ENCODE measurements around the gene NCBP2L. TPM values are rescaled to one million over a fixed set of nuclear protein-coding genes. Genes with fewer than 3 reads are reported as not detected.
A peak's percentile ranks its signal among the peaks of the same experiment; 100 is the strongest.

Gene NCBP2L
- total and polyA plus RNA-seq, 2 of the 8 experiments (the other 6 are each of a cell fraction or from before 2014, with no cell fraction given) = not detected

- no peak overlapping the region for H3K23ac ChIP-seq (ENCODE audit: insufficient read length)
- CTCF ChIA-PET (ENCODE audit: partially characterized antibody) = interaction anchor here (0.7 to 4.7 kb wide), 15 partner anchors 8 to 75 kb away, joined by 3 to 50 read pairs (median 4); partner anchors contain the start of gene TSC22D3
- no peak for FAIRE-seq
Measured at GRCh38 chrX:107729558-107730297, 47.8 kb upstream of the NCBP2L start.

More at GRCh38 chrX:107729558-107730297, 47.8 kb upstream of the NCBP2L start:
- no peak overlapping the region for H2BK120ac ChIP-seq (replicated peaks; ENCODE audit: low read depth, low read length)
- no peaks in the 10 kb centered on the region for H4K20me1 ChIP-seq (replicated peaks in 1 of 2; ENCODE audit: control insufficient read depth in 1 of 2, insufficient read depth in 2 of 2, low read length in 2 of 2)
- no peak overlapping the region for H4K8ac ChIP-seq (ENCODE audit: extremely low read depth, insufficient read depth, low read length)
- no peak overlapping the region for H2BK15ac ChIP-seq (ENCODE audit: low read length)
- no peak overlapping the region for H2AK5ac ChIP-seq (ENCODE audit: low read depth, low read length)
- H2BK5ac ChIP-seq (ENCODE audit: low read depth, low read length) = no peak overlapping the region
- H2BK20ac ChIP-seq (ENCODE audit: low read length) = no peak overlapping the region
- no peak overlapping the region for H3K14ac ChIP-seq (ENCODE audit: insufficient read length)
- no peak overlapping the region for H3K4ac ChIP-seq (replicated peaks; ENCODE audit: insufficient read length, low read depth, low read length)
- no peaks in the 10 kb centered on the region for H3K79me1 ChIP-seq (ENCODE audit: low read depth, low read length)
- H2AFZ ChIP-seq (ENCODE audit: low read length) = no peak overlapping the region
- no peak overlapping the region for H3K27ac ChIP-seq (ENCODE audit: low read depth, low read length)
- H4K5ac ChIP-seq (ENCODE audit: insufficient read length, low read depth, low read length) = no peak overlapping the region
- no peaks in the 10 kb centered on the region for H3K79me2 ChIP-seq (ENCODE audit: control insufficient read depth in 1 of 2, insufficient read depth in 2 of 2, low read length in 2 of 2)
- 85% methylated on average over 8 of the region's 8 CpGs; no CpG with 5 or more reads in 1 of the 2 experiments for WGBS, 2 experiments (ENCODE audit: extremely low coverage in 1 of 2, insufficient coverage in 1 of 2, insufficient read length in 1 of 2, insufficient replicate concordance in 2 of 2, low coverage in 1 of 2, low lambda C conversion rate in 2 of 2, missing lambda C conversion rate in 1 of 2)
- peaks cover 0 to 17% (median 11%) of the 10 kb centered on the region in 4 experiments; a peak in 5 of 7 replicates for H3K4me1 ChIP-seq (replicated peaks in 1 of 4; ENCODE audit: control insufficient read depth in 3 of 4, insufficient read depth in 4 of 4, low read length in 3 of 4)
- no peaks in the 10 kb centered on the region for H3K36me3 ChIP-seq (ENCODE audit: control insufficient read depth in 2 of 4, insufficient read depth in 4 of 4, low read length in 3 of 4)
- H3K27me3 ChIP-seq (replicated peaks in 1 of 4; ENCODE audit: control insufficient read depth in 3 of 4, extremely low read depth in 1 of 4, insufficient read depth in 3 of 4, low read length in 3 of 4) = no peaks in the 10 kb centered on the region
- POLR2A ChIA-PET (ENCODE audit: partially characterized antibody) = interaction anchor here (1.3 to 4.7 kb wide), 2 partner anchors 13 to 21 kb away, joined by 3 to 51 read pairs; no protein-coding TSS in a partner anchor
- no peak overlapping the region; a peak in 1 of 4 replicates for H3K4me2 ChIP-seq (ENCODE audit: insufficient read depth in 1 of 2, low read depth in 2 of 2, low read length in 2 of 2)
- H3K23me2 ChIP-seq (ENCODE audit: low read depth, low read length) = no peaks in the 10 kb centered on the region
- DNase-seq (ENCODE audit: low read depth in 1 of 2, low spot score in 2 of 2) = no peak
- H3K56ac ChIP-seq (replicated peaks; ENCODE audit: insufficient read length, low read depth, low read length) = no peak overlapping the region
- H4K91ac ChIP-seq (replicated peaks; ENCODE audit: insufficient read length, low read length) = no peak overlapping the region
- H3K4me3 ChIP-seq (ENCODE audit: extremely low read depth in 1 of 4, insufficient read depth in 2 of 4, low read depth in 3 of 4, low read length in 4 of 4) = no peak overlapping the region
- no peak overlapping the region for H2BK12ac ChIP-seq (ENCODE audit: low read depth, low read length)
- TF ChIP-seq HDAC2 (IDR thresholded peaks at IDR 0.05; ENCODE audit: borderline replicate concordance in 1 of 2, low read depth in 2 of 2, low read length in 2 of 2) = peak in 1 of 2 experiments; percentile 52; a peak in 1 of 4 replicates
- TF ChIP-seq RAD21 (IDR thresholded peaks at IDR 0.05 in 1 of 2, conservative IDR thresholded peaks at IDR 0.05 in 1 of 2; ENCODE audit: low read depth in 2 of 2, low read length in 2 of 2) = peak in 1 of 2 experiments; percentile 30; a peak in 1 of 4 replicates
- TF ChIP-seq KDM1A (IDR thresholded peaks at IDR 0.05; ENCODE audit: borderline replicate concordance, low read length) = peak; percentile 82; the same call in 1 of the 2 replicates
- TF ChIP-seq, protein P1, sequence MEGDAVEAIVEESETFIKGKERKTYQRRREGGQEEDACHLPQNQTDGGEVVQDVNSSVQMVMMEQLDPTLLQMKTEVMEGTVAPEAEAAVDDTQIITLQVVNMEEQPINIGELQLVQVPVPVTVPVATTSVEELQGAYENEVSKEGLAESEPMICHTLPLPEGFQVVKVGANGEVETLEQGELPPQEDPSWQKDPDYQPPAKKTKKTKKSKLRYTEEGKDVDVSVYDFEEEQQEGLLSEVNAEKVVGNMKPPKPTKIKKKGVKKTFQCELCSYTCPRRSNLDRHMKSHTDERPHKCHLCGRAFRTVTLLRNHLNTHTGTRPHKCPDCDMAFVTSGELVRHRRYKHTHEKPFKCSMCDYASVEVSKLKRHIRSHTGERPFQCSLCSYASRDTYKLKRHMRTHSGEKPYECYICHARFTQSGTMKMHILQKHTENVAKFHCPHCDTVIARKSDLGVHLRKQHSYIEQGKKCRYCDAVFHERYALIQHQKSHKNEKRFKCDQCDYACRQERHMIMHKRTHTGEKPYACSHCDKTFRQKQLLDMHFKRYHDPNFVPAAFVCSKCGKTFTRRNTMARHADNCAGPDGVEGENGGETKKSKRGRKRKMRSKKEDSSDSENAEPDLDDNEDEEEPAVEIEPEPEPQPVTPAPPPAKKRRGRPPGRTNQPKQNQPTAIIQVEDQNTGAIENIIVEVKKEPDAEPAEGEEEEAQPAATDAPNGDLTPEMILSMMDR (IDR thresholded peaks at IDR 0.05; ENCODE audit: control extremely low read depth in 1 of 3, insufficient read depth in 1 of 3, low read depth in 1 of 3, low read length in 3 of 3) = peak in 1 of 3 experiments; percentile 15; a peak in 1 of 4 replicates
- no peak for TF ChIP-seq BACH1 (IDR thresholded peaks at IDR 0.05; ENCODE audit: low read length)
- H3K9ac ChIP-seq (replicated peaks in 1 of 4; ENCODE audit: extremely low read depth in 1 of 4, low read depth in 3 of 4, low read length in 3 of 4) = no peak overlapping the region
- H3K18ac ChIP-seq (ENCODE audit: extremely low read depth, low read length) = no peak overlapping the region
- H3K9me3 ChIP-seq (ENCODE audit: insufficient read depth in 2 of 2, low read depth in 1 of 2, low read length in 1 of 2) = no peaks in the 10 kb centered on the region
